ENCODE data around the gene LMO2.

Gene LMO2

GRCh38 chr11:33891714-33892327 is at the start of gene LMO2:
TSS of gene LMO2 (minus strand) at chr11:33892076. CDS start at chr11:33869716, 22,360 bp downstream.
- no peak for DNase-seq (ENCODE audit: low spot score)
- TF ChIP-seq CTCF (IDR thresholded peaks at IDR 0.05; ENCODE audit: extremely low read depth, missing control alignments) = no peak

- no peak for DNase-seq (ENCODE audit: low spot score)
- TF ChIP-seq CTCF (IDR thresholded peaks at IDR 0.05; ENCODE audit: extremely low read depth, missing control alignments) = no peak
Measured at GRCh38 chr11:33940538-33940815, 48.6 kb upstream of the LMO2 start.

GRCh38 chr11:33936725-33937604 is 45.1 kb upstream of the LMO2 start:
- no peak for TF ChIP-seq CTCF (IDR thresholded peaks at IDR 0.05; ENCODE audit: extremely low read depth, missing control alignments)
- DNase-seq (ENCODE audit: low spot score) = no peak

- no peak for TF ChIP-seq CTCF (IDR thresholded peaks at IDR 0.05; ENCODE audit: extremely low read depth, missing control alignments)
- no peak for DNase-seq (ENCODE audit: low spot score)
Measured at GRCh38 chr11:33935461-33936456, 43.9 kb upstream of the LMO2 start.

- no peak for TF ChIP-seq CTCF (IDR thresholded peaks at IDR 0.05; ENCODE audit: extremely low read depth, missing control alignments)
- DNase-seq (ENCODE audit: low spot score) = no peak
Measured at GRCh38 chr11:33935005-33935404, 43.1 kb upstream of the LMO2 start.

GRCh38 chr11:33934450-33934849 is 42.6 kb upstream of the LMO2 start:
- no peak for TF ChIP-seq CTCF (IDR thresholded peaks at IDR 0.05; ENCODE audit: extremely low read depth, missing control alignments)
- no peak for DNase-seq (ENCODE audit: low spot score)

Data from GM20000 (cell line).